B cell (primary cell): ENCODE results near the gene PLCB3. TPM values are rescaled to one million over a fixed set of nuclear protein-coding genes. Genes with fewer than 3 reads are reported as not detected.

Experiments
- ATAC-seq: fragments of 200-7000 bp; cut with Tn5 transposase; one replicate; pipeline ENCODE4 v1.10.0; 2021; ENCODE audit warnings: low read depth, mild to moderate bottlenecking, moderate number of reproducible peaks, moderate library complexity
- CTCF ChIA-PET: fragments of 350-600 bp; sonication (Branson Sonifier 250); formaldehyde crosslinking; loops from one replicate; lab custom pipeline; 2021; ENCODE audit warnings: antibody characterized with exemption, inconsistent platforms; lab: Charles Lee
- POLR2A ChIA-PET: fragments of 350-600 bp; sonication (Branson Sonifier 250); formaldehyde crosslinking; loops from one replicate; lab custom pipeline; 2021; ENCODE audit warnings: antibody characterized with exemption; lab: Charles Lee
- DNase-seq: peaks from one replicate; pipeline ENCODE4 v3.0.0; 2013
- H2AFZ ChIP-seq: 2 replicates; pipeline ENCODE4 v1.6.1; 2012; ENCODE audit warnings: mild to moderate bottlenecking, low read depth, low read length; ENCODE audit not compliant: insufficient read depth, poor library complexity, severe bottlenecking
- H3K27ac ChIP-seq, 2 donors: 1 replicate in 1 of 2; 2 replicates in 1 of 2; pipeline ENCODE4 v1.5.1; 2012 to 2013; ENCODE audit warnings: low read length in 2 of 2, mild to moderate bottlenecking in 2 of 2, moderate library complexity in 1 of 2
- H3K27me3 ChIP-seq, 4 experiments: fragments of 200-600 bp in 1 of 4; sonication (generic) in 1 of 4; replicated peaks in 1 of 4; 1 replicate in 2 of 4; 2 replicates in 2 of 4; pipeline versions ENCODE4 v1.6.1 to v1.7.0; 2013 to 2016; ENCODE audit warnings: low read length in 3 of 4, mild to moderate bottlenecking in 2 of 4, mixed read lengths in 1 of 4, moderate library complexity in 1 of 4; ENCODE audit not compliant: insufficient read depth in 4 of 4, control insufficient read depth in 3 of 4; ENCODE audit errors: control extremely low read depth in 1 of 4
- H3K36me3 ChIP-seq, 2 experiments: replicated peaks in 1 of 2; 1 replicate in 1 of 2; 2 replicates in 1 of 2; pipeline versions ENCODE4 v1.6.1 to v1.7.1; 2013; ENCODE audit warnings: low read length in 1 of 2; ENCODE audit not compliant: insufficient read depth in 2 of 2, control insufficient read depth in 1 of 2; ENCODE audit errors: control extremely low read depth in 1 of 2, extremely low read depth in 1 of 2
- H3K4me1 ChIP-seq, 2 donors: fragments of 200-600 bp in 1 of 2; sonication (generic) in 1 of 2; 1 replicate in 1 of 2; 2 replicates in 1 of 2; pipeline versions ENCODE4 v1.5.1 to v1.6.1; 2013 to 2017; ENCODE audit warnings: low read length in 2 of 2; ENCODE audit not compliant: control insufficient read depth in 2 of 2, insufficient read depth in 2 of 2
- H3K4me2 ChIP-seq: replicated peaks from 2 replicates; pipeline ENCODE3; 2012; ENCODE audit warnings: mild to moderate bottlenecking, low read depth, low read length; ENCODE audit not compliant: poor library complexity, severe bottlenecking
- H3K4me3 ChIP-seq, 5 experiments: fragments of 200-600 bp in 1 of 5; sonication (generic) in 1 of 5; 1 replicate in 3 of 5; 2 replicates in 2 of 5; pipeline versions ENCODE4 v1.5.1 to v1.7.0; 2011 to 2016; ENCODE audit warnings: low read length in 4 of 5, mild to moderate bottlenecking in 4 of 5, low read depth in 2 of 5, control low read depth in 1 of 5, moderate library complexity in 1 of 5; ENCODE audit not compliant: insufficient read depth in 1 of 5; ENCODE audit errors: control extremely low read depth in 1 of 5, extremely low read depth in 1 of 5
- H3K79me2 ChIP-seq: fragments of 200-600 bp; sonication (generic); one replicate; pipeline ENCODE4 v1.6.0; 2016; ENCODE audit warnings: low read length; ENCODE audit not compliant: control insufficient read depth, insufficient read depth
- H3K9ac ChIP-seq: fragments of 200-600 bp; sonication (generic); 2 replicates; pipeline ENCODE4 v1.6.1; 2017; ENCODE audit warnings: mild to moderate bottlenecking, low read length, moderate library complexity
- H3K9me3 ChIP-seq, 3 donors: one replicate each; pipeline versions ENCODE4 v1.6.1 to v1.7.1; 2013; ENCODE audit warnings: low read length in 2 of 3; ENCODE audit not compliant: control insufficient read depth in 2 of 3, insufficient read depth in 1 of 3; ENCODE audit errors: control extremely low read depth in 1 of 3
- H4K20me1 ChIP-seq: 2 replicates; pipeline ENCODE4 v1.6.0; 2012; ENCODE audit warnings: mild to moderate bottlenecking, low read length; ENCODE audit not compliant: insufficient read depth, control insufficient read depth, poor library complexity, severe bottlenecking
- H3K27ac Mint-ChIP-seq: one replicate; pipeline ENCODE4 v1.8.0; 2021; ENCODE audit warnings: mixed read lengths
- H3K27me3 Mint-ChIP-seq: one replicate; pipeline ENCODE4 v1.8.0; 2021; ENCODE audit warnings: mixed read lengths
- H3K4me1 Mint-ChIP-seq: one replicate; pipeline ENCODE4 v1.8.0; 2021; ENCODE audit warnings: mixed read lengths
- H3K4me3 Mint-ChIP-seq: one replicate; pipeline ENCODE4 v1.8.0; 2021; ENCODE audit warnings: mixed read lengths
- H3K9me3 Mint-ChIP-seq: one replicate; pipeline ENCODE4 v1.8.0; 2022; ENCODE audit warnings: mixed read lengths; ENCODE audit not compliant: insufficient read depth
- CTCF ChIP-seq: fragments of 200-600 bp; IDR thresholded peaks from one replicate; pipeline ENCODE4 v1.8.0; 2022; ENCODE audit warnings: antibody characterized with exemption, mild to moderate bottlenecking
- EZH2 ChIP-seq: IDR thresholded peaks from 2 replicates; pipeline ENCODE4 v1.6.1; 2012; ENCODE audit warnings: borderline replicate concordance, low read depth, mild to moderate bottlenecking, moderate library complexity, low read length; ENCODE audit not compliant: insufficient read depth, poor library complexity, severe bottlenecking
- WGBS: methylation state at CpG from one replicate; pipeline ENCODE4 v1.1.5; 2013; ENCODE audit warnings: missing lambda C conversion rate; ENCODE audit not compliant: insufficient coverage; 5-methylcytosine and 5-hydroxymethylcytosine counted together
- intact Hi-C: fragments of 100-400 bp; cut with micrococcal nuclease; formaldehyde crosslinking; loops from one replicate; pipeline ENCODE4 v1.10.0; 2022
- polyA plus RNA-seq: library from polyadenylated mRNA; depleted of rRNA; stranded (reverse); fragments of >200 nt; gene quantifications from 2 replicates; pipeline ENCODE4 v1.2.3, GENCODE V29; 2012
- total RNA-seq, 2 donors: library from RNA; stranded (reverse); fragments of 120-200 nt in 1 of 2; gene quantifications; 1 replicate in 1 of 2; 2 replicates in 1 of 2; pipeline versions ENCODE4 v1.2.3 to v1.2.4, GENCODE V29; 2013 to 2022

Gene PLCB3
- total and polyA plus RNA-seq, 2 donors (not counting 1 experiment from before 2014, with no cell fraction given), result 3.0 to 8.1 TPM

- H3K9me3 ChIP-seq, result no peaks in the 10 kb centered on the region
- H4K20me1 ChIP-seq, result no peaks in the 10 kb centered on the region
- no peaks in the 10 kb centered on the region for H3K9me3 Mint-ChIP-seq
- H3K27ac Mint-ChIP-seq, result no peak overlapping the region
- ATAC-seq (no peak), DNase-seq (no peak)
- no peaks in the 10 kb centered on the region for H3K4me1 Mint-ChIP-seq
- no peaks in the 10 kb centered on the region for H3K27me3 Mint-ChIP-seq
- H3K27ac ChIP-seq, result no peak overlapping the region
- no peaks in the 10 kb centered on the region for H3K79me2 ChIP-seq
- intact Hi-C loops, result no loop called here
- H3K9ac ChIP-seq, result no peak overlapping the region
- no peaks in the 10 kb centered on the region for H3K27me3 ChIP-seq
- ChIA-PET CTCF (no interaction called here), POLR2A (no interaction called here)
- H3K4me3 ChIP-seq, result no peak overlapping the region
- TF ChIP-seq EZH2 (no peak), CTCF (no peak)
- no peaks in the 10 kb centered on the region for H3K4me1 ChIP-seq
- no peak overlapping the region for H3K4me3 Mint-ChIP-seq
- H2AFZ ChIP-seq, result no peak overlapping the region
- no peak overlapping the region for H3K4me2 ChIP-seq
- WGBS, result 84% methylated on average over 4 of the region's 6 CpGs
- H3K36me3 ChIP-seq, result no peaks in the 10 kb centered on the region
These were observed 8.9 kb downstream of the PLCB3 start for GRCh38 chr11:64260147-64260708.

- no peaks in the 10 kb centered on the region for H3K9me3 ChIP-seq
- H3K27ac ChIP-seq, result no peak overlapping the region
- CTCF ChIA-PET, result interaction anchor here (1.1 kb wide), 1 partner anchor 57 kb away, joined by 4 read pairs; no protein-coding TSS in a partner anchor
- 99% methylated on average over 18 of the region's 18 CpGs for WGBS
- no peak overlapping the region for H2AFZ ChIP-seq
- H3K4me1 ChIP-seq, result no peaks in the 10 kb centered on the region
- H4K20me1 ChIP-seq, result no peaks in the 10 kb centered on the region
- DNase-seq, result no peak
- no peaks in the 10 kb centered on the region for H3K27me3 ChIP-seq
- H3K9me3 Mint-ChIP-seq, result no peaks in the 10 kb centered on the region
- no peak overlapping the region for H3K4me3 ChIP-seq
- intact Hi-C loops, result no loop called here
- H3K4me2 ChIP-seq, result no peak overlapping the region
- no peaks in the 10 kb centered on the region for H3K79me2 ChIP-seq
- no peaks in the 10 kb centered on the region for H3K36me3 ChIP-seq
- no peaks in the 10 kb centered on the region for H3K4me1 Mint-ChIP-seq
- H3K4me3 Mint-ChIP-seq, result no peak overlapping the region
- H3K27ac Mint-ChIP-seq, result no peak overlapping the region
- ATAC-seq, result no peak
- POLR2A ChIA-PET, result interaction anchor here (0.6 kb wide), 1 partner anchor 31 kb away, joined by 7 read pairs; no protein-coding TSS in a partner anchor
- TF ChIP-seq EZH2 (no peak), CTCF (no peak)
- H3K27me3 Mint-ChIP-seq, result no peaks in the 10 kb centered on the region
- H3K9ac ChIP-seq, result no peak overlapping the region
These were observed 10.3 kb downstream of the PLCB3 start for GRCh38 chr11:64261556-64262080.
